Naive thymus-derived CD4-positive, alpha-beta T cell (primary cell): ENCODE results near the gene OSTF1. TPM values are rescaled to one million over a fixed set of nuclear protein-coding genes. Genes with fewer than 3 reads are reported as not detected.

Source experiments
- ATAC-seq: fragments of 150-1000 bp; cut with Tn5 transposase; 2 replicates; pipeline ENCODE4 v1.10.0; 2021; ENCODE audit warnings: mild to moderate bottlenecking, moderate library complexity
- CTCF ChIA-PET: fragments of 350-600 bp; sonication (Branson Sonifier 250); formaldehyde crosslinking; loops from one replicate; lab custom pipeline; 2021; ENCODE audit warnings: antibody characterized with exemption; lab: Charles Lee
- POLR2A ChIA-PET: fragments of 350-600 bp; sonication (Branson Sonifier 250); formaldehyde crosslinking; loops from one replicate; lab custom pipeline; 2021; ENCODE audit warnings: antibody characterized with exemption, inconsistent platforms; lab: Charles Lee
- DNase-seq, 9 donors: peaks; one replicate each; pipeline versions ENCODE4 v3.0.0 to v3.0.0-alpha.2; 2020 to 2022; ENCODE audit warnings: mixed read lengths in 1 of 9
- H3K27ac ChIP-seq: one replicate; pipeline ENCODE4 v1.7.0; 2013; ENCODE audit warnings: mild to moderate bottlenecking, low read depth, low read length, moderate library complexity
- H3K27me3 ChIP-seq, 2 donors: one replicate each; pipeline ENCODE4 v1.7.0; 2013; ENCODE audit warnings: low read length in 2 of 2, mild to moderate bottlenecking in 2 of 2, moderate library complexity in 2 of 2; ENCODE audit not compliant: control insufficient read depth in 2 of 2, insufficient read depth in 2 of 2
- H3K36me3 ChIP-seq, 3 experiments: 1 replicate in 2 of 3; 2 replicates in 1 of 3; pipeline ENCODE4 v1.7.0; 2013; ENCODE audit warnings: low read length in 3 of 3, mild to moderate bottlenecking in 3 of 3, moderate library complexity in 1 of 3; ENCODE audit not compliant: insufficient read depth in 3 of 3, control insufficient read depth in 2 of 3
- H3K4me1 ChIP-seq, 2 donors: one replicate each; pipeline ENCODE4 v1.7.0; 2013; ENCODE audit warnings: low read length in 2 of 2, mild to moderate bottlenecking in 2 of 2, moderate library complexity in 1 of 2; ENCODE audit not compliant: control insufficient read depth in 2 of 2, insufficient read depth in 2 of 2
- H3K4me3 ChIP-seq: 2 replicates; pipeline ENCODE4 v1.7.0; 2013; ENCODE audit warnings: mild to moderate bottlenecking, low read length
- H3K9me3 ChIP-seq, 3 experiments: 1 replicate in 2 of 3; 2 replicates in 1 of 3; pipeline ENCODE4 v1.7.0; 2013; ENCODE audit warnings: low read length in 3 of 3; ENCODE audit not compliant: control insufficient read depth in 2 of 3
- H3K27ac Mint-ChIP-seq, 9 donors: one replicate each; pipeline ENCODE4 v1.8.0; 2020 to 2022; ENCODE audit warnings: mixed read lengths in 9 of 9, mild to moderate bottlenecking in 8 of 9, moderate library complexity in 5 of 9, inconsistent platforms in 2 of 9
- H3K27me3 Mint-ChIP-seq, 5 donors: one replicate each; pipeline ENCODE4 v1.8.0; 2021 to 2022; ENCODE audit warnings: mixed read lengths in 5 of 5, mild to moderate bottlenecking in 1 of 5
- H3K36me3 Mint-ChIP-seq, 5 donors: one replicate each; pipeline ENCODE4 v1.8.0; 2020 to 2022; ENCODE audit warnings: mixed read lengths in 5 of 5, mild to moderate bottlenecking in 3 of 5, inconsistent platforms in 1 of 5
- H3K4me1 Mint-ChIP-seq, 7 donors: one replicate each; pipeline ENCODE4 v1.8.0; 2020 to 2022; ENCODE audit warnings: mixed read lengths in 7 of 7, mild to moderate bottlenecking in 3 of 7, inconsistent platforms in 1 of 7
- H3K4me3 Mint-ChIP-seq, 10 donors: one replicate each; pipeline ENCODE4 v1.8.0; 2020 to 2022; ENCODE audit warnings: mild to moderate bottlenecking in 10 of 10, mixed read lengths in 10 of 10, moderate library complexity in 6 of 10, inconsistent platforms in 2 of 10
- H3K9me3 Mint-ChIP-seq, 11 donors: one replicate each; pipeline ENCODE4 v1.8.0; 2020 to 2022; ENCODE audit warnings: mixed read lengths in 11 of 11, mild to moderate bottlenecking in 4 of 11, inconsistent platforms in 1 of 11, moderate library complexity in 1 of 11
- intact Hi-C, 2 donors: fragments of 100-400 bp; cut with micrococcal nuclease; formaldehyde crosslinking; loops; one replicate each; pipeline ENCODE4 v1.15.1; 2023
- polyA plus RNA-seq, 2 donors: library from polyadenylated mRNA; unstranded; fragments of 300-500 nt; fragmentation: Illumina TruSeq; gene quantifications; one replicate each; pipeline ENCODE4 v1.2.3, GENCODE V29; 2021
- total RNA-seq, 6 experiments: library from RNA in 5 of 6; stranded (reverse) in 5 of 6; gene quantifications; 1 replicate in 5 of 6; 2 replicates in 1 of 6; pipeline ENCODE4 v1.2.3 and lab custom pipeline; 2021 to 2026

OSTF1 gene
- total and polyA plus RNA-seq, 7 experiments from 2014 or later, result 38.7 to 141 (median 88.0) TPM

DNA sequence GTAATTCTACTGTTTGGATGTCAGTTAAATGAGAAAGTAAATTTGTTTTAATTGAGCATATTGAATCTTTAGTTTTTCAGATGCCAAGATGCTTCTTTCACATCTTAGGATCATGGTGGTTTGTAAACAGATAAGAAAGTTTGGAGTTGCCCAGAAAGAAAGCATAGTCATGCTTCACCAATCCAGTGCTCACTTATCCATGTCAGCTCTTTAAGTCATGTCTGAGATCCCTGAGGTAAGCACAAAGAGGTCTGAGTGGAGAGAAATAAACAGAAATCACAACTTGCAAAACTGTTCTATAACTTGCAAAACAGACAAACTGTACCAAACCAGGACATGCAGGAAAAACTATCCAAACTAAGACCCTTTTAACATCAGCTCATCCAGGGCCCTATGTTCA, 87.7 kb downstream of the OSTF1 start:
- no peak overlapping the region for H3K4me3 Mint-ChIP-seq
- H3K27me3 Mint-ChIP-seq, result no peaks in the 10 kb centered on the region
- POLR2A ChIA-PET, result interaction anchor here (0.5 kb wide), 1 partner anchor 774 kb away, joined by 3 read pairs; no protein-coding TSS in a partner anchor
- no peak overlapping the region for H3K4me3 ChIP-seq
- intact Hi-C loops, result no loop called here
- no peaks in the 10 kb centered on the region for H3K9me3 ChIP-seq
- peak overlapping the region in 6 of 9 donors; percentile 0 to 68 (median 36) for H3K27ac Mint-ChIP-seq
- H3K36me3 ChIP-seq, result no peaks in the 10 kb centered on the region
- peaks cover 3 to 23% (median 9%) of the 10 kb centered on the region in 7 donors for H3K4me1 Mint-ChIP-seq
- DNase-seq, result no peak
- H3K27me3 ChIP-seq, result no peaks in the 10 kb centered on the region
- H3K9me3 Mint-ChIP-seq, result peaks cover 0 to 5% (median 0%) of the 10 kb centered on the region in 11 donors
- ATAC-seq, result no peak
- H3K27ac ChIP-seq, result no peak overlapping the region
- no peaks in the 10 kb centered on the region for H3K4me1 ChIP-seq
- peaks cover 8 to 33% (median 30%) of the 10 kb centered on the region in 5 donors for H3K36me3 Mint-ChIP-seq
- CTCF ChIA-PET, result no interaction called here

DNA sequence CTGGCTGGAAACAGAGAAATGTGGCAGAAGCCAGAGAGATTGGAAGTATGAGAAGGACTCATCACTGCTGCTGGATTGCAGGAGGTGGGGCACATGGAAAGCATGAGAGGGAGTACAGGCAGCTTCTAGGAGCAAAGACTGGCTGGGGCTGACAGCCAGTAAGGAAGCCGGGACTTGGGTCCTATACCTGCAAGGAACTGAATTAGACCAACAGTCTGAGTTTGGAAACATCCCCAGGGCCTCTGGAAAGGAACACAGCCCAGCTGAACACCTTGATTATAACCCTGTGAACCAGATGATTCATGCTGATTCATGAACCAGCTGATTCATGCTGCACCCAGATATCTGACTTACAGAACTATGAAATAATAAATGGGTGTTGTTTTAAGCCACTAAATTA, 93.4 kb downstream of the OSTF1 start:
- POLR2A ChIA-PET, result interaction anchor here (0.6 to 0.7 kb wide), 2 partner anchors 8 to 96 kb away, joined by 4 to 5 read pairs; no protein-coding TSS in a partner anchor
- CTCF ChIA-PET, result no interaction called here
- H3K27ac Mint-ChIP-seq, result no peak overlapping the region
- H3K4me3 Mint-ChIP-seq, result no peak overlapping the region
- no peaks in the 10 kb centered on the region for H3K27me3 ChIP-seq
- ATAC-seq (no peak), DNase-seq (no peak)
- peaks cover 8 to 12% of the 10 kb centered on the region in 2 donors for H3K4me1 ChIP-seq
- peaks cover 0 to 7% (median 0%) of the 10 kb centered on the region in 3 experiments for H3K36me3 ChIP-seq
- H3K9me3 Mint-ChIP-seq, result no peaks in the 10 kb centered on the region
- H3K27ac ChIP-seq, result no peak overlapping the region
- peaks cover 4 to 19% (median 15%) of the 10 kb centered on the region in 5 donors for H3K36me3 Mint-ChIP-seq
- peaks cover 5 to 26% (median 22%) of the 10 kb centered on the region in 7 donors for H3K4me1 Mint-ChIP-seq
- H3K4me3 ChIP-seq, result no peak overlapping the region
- intact Hi-C loops, result loop anchor here in 1 of 2 donors (10.0 kb wide), 1 partner anchor 1993 kb away; the partner anchor contains the start of gene VPS13A
- H3K9me3 ChIP-seq, result no peaks in the 10 kb centered on the region
- H3K27me3 Mint-ChIP-seq, result no peaks in the 10 kb centered on the region

DNA sequence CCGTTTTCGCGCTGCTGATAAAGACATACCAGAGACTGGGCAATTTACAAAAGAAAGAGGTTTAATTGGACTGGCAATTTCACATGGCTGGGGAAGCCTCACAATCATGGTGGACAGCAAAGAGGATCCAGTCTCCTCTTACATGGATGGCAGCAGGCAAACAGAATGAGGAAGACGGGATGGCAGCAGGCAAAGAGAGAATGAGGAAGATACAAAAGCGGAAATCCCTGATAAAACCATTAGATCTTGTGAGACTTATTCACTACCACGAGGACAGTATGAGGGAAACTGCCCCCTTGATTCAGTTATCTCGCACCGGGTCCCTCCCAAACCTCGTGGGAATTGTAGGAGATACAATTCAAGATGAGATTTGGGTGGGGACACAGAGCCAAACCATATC, 95.0 kb downstream of the OSTF1 start:
- Histone ChIP-seq H3K4me3 (no peak overlapping the region), H3K4me1 (peaks cover 12 to 13% of the 10 kb centered on the region in 2 donors), H3K27ac (no peak overlapping the region), H3K9me3 (no peaks in the 10 kb centered on the region), H3K27me3 (no peaks in the 10 kb centered on the region), H3K36me3 (peaks cover 0 to 7% (median 0%) of the 10 kb centered on the region in 3 experiments)
- Mint-ChIP-seq H3K27me3 (no peaks in the 10 kb centered on the region), H3K4me1 (peaks cover 6 to 29% (median 27%) of the 10 kb centered on the region in 7 donors), H3K27ac (peak overlapping the region in 4 of 9 donors; percentile 7 to 58 (median 36)), H3K36me3 (peaks cover 7 to 23% (median 14%) of the 10 kb centered on the region in 5 donors), H3K4me3 (no peak overlapping the region), H3K9me3 (no peaks in the 10 kb centered on the region)
- CTCF ChIA-PET, result no interaction called here
- ATAC-seq (no peak), DNase-seq (no peak)
- intact Hi-C loops, result loop anchor here in 1 of 2 donors (10.0 kb wide), 1 partner anchor 1991 kb away; the partner anchor contains the start of gene VPS13A
- POLR2A ChIA-PET, result interaction anchor here (3.3 kb wide), 1 partner anchor 93 kb away, joined by 11 read pairs; no protein-coding TSS in a partner anchor

DNA sequence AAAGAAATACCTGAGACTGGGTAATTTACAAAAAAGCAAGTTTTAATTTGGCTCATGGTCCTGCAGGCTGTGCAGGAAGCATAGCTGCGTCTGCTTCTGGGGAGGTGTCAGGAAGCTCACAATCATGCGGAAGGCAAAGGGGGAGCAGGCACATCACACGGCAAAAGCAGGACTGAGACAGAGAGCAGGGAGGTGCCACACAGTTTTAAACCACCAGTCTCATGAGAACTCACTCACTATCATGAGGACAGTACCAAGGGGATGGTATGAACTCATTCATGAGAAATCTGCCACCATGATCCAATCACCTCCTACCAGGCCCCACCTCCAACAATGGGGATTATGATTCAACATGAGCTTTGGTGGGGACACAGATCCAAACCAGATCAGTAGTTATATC, 96.2 kb downstream of the OSTF1 start:
- Histone ChIP-seq H3K4me1 (peaks cover 12 to 13% of the 10 kb centered on the region in 2 donors), H3K36me3 (peaks cover 0 to 7% (median 0%) of the 10 kb centered on the region in 3 experiments), H3K27ac (no peak overlapping the region), H3K4me3 (no peak overlapping the region), H3K9me3 (no peaks in the 10 kb centered on the region), H3K27me3 (no peaks in the 10 kb centered on the region)
- Mint-ChIP-seq H3K27ac (peak overlapping the region in 6 of 9 donors; percentile 24 to 73 (median 48)), H3K9me3 (no peaks in the 10 kb centered on the region), H3K4me1 (peaks cover 8 to 29% (median 27%) of the 10 kb centered on the region in 7 donors), H3K4me3 (peak overlapping the region in 2 of 10 donors; percentile 14 to 28), H3K36me3 (peaks cover 4 to 14% (median 8%) of the 10 kb centered on the region in 5 donors), H3K27me3 (no peaks in the 10 kb centered on the region)
- ChIA-PET POLR2A (interaction anchor here (1.1 to 3.3 kb wide), 2 partner anchors 36 to 94 kb away, joined by 3 to 11 read pairs; no protein-coding TSS in a partner anchor), CTCF (interaction anchor here (0.7 to 1.4 kb wide), 5 partner anchors 13 to 1199 kb away, joined by 3 to 5 read pairs (median 5); partner anchors contain the start of genes NMRK1 and OSTF1)
- intact Hi-C loops, result loop anchor here in 1 of 2 donors (2.0 to 10.0 kb wide), 2 partner anchors 16 to 1990 kb away; partner anchors contain the start of gene VPS13A
- ATAC-seq, result no peak
- DNase-seq, result no peak

DNA sequence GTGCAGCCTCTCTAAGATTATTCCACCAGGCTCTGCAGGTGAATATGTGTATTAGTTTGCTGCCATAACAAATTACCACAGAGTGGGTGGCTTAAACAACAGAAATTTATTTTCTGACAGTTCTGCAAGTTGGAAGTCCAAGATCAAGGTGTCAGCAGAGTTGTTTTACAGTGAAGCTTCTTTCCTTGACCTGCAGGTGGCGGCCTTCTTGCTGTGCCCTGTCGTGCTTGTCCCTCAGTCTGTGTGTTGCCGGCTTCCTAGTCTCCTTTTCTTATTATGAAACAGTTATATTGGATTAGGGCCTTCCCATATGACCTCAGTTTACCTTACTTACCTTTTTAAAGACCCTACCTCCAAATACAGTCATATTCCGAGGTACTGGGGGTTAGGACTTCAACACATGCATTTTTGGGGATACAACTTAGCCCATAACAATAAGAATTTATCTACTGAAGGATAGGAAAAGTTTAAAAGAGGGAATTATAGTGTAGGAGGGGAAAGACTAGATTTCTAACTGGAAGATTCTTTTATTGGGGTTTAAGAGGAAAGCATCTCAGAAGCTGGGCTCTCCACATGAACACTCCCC, 97.4 kb downstream of the OSTF1 start:
- H3K9me3 ChIP-seq, result no peaks in the 10 kb centered on the region
- H3K27ac Mint-ChIP-seq, result peak overlapping the region in 2 of 9 donors; percentile 30 to 81
- ChIA-PET POLR2A (interaction anchor here (0.9 to 3.3 kb wide), 3 partner anchors 10 to 95 kb away, joined by 3 to 11 read pairs (median 3); no protein-coding TSS in a partner anchor), CTCF (interaction anchor here (0.6 to 1.4 kb wide), 13 partner anchors 9 to 369 kb away, joined by 3 to 6 read pairs (median 3); partner anchors contain the start of genes NMRK1 and OSTF1)
- no peak overlapping the region for H3K27ac ChIP-seq
- no peaks in the 10 kb centered on the region for H3K27me3 Mint-ChIP-seq
- peaks cover 12 to 13% of the 10 kb centered on the region in 2 donors for H3K4me1 ChIP-seq
- no peaks in the 10 kb centered on the region for H3K9me3 Mint-ChIP-seq
- ATAC-seq (peak; percentile 74), DNase-seq (peak in 7 of 9 donors; percentile 10 to 38 (median 25))
- H3K36me3 ChIP-seq, result peaks cover 0 to 7% (median 0%) of the 10 kb centered on the region in 3 experiments
- H3K4me3 ChIP-seq, result no peak overlapping the region
- no peaks in the 10 kb centered on the region for H3K27me3 ChIP-seq
- intact Hi-C loops, result loop anchor here (1.0 to 10.0 kb wide), 10 partner anchors 17 to 1989 kb away; partner anchors contain the start of genes NMRK1 (in 2 of the 2), OSTF1 (in 2 of the 2), CARNMT1 (in 1 of the 2) and RFK (in 1 of the 2)
- H3K4me1 Mint-ChIP-seq, result peaks cover 8 to 32% (median 28%) of the 10 kb centered on the region in 7 donors
- H3K36me3 Mint-ChIP-seq, result peaks cover 4 to 12% (median 7%) of the 10 kb centered on the region in 5 donors
- peak overlapping the region in 3 of 10 donors; percentile 20 to 36 (median 25) for H3K4me3 Mint-ChIP-seq

DNA sequence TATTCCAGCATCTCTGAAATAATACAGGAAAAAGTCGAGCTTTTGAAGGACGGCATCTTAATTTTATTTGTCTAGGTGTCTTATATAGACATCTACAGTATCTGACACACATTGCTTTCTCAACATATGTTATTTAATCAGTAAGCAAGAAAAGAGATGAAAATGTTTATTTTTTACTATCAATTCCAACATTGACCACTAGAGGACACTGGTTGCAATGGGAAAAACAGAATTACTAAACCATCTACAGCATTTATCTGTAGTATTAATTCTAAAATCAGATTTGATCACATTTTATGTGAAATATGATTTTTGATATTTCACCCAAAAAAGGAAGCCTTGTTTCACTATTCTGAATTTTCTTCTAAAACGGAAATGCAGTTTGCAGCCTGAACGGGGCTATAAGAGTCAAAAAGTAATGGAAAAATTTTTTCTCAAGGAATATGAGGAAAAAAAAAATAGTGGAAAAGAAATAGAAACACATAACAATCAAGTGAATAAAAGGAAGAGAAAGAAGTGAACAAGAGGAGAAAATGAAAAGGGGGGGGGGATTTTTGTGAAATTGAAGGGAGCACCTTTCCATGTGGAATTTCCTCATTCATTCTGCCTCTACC, 98.6 kb downstream of the OSTF1 start:
- H3K27me3 ChIP-seq, result no peaks in the 10 kb centered on the region
- intact Hi-C loops, result loop anchor here (1.0 to 10.0 kb wide), 9 partner anchors 40 to 1988 kb away; partner anchors contain the start of genes NMRK1 (in 2 of the 2), OSTF1 (in 2 of the 2), CARNMT1 (in 1 of the 2) and RFK (in 1 of the 2)
- H3K9me3 ChIP-seq, result no peaks in the 10 kb centered on the region
- H3K27ac Mint-ChIP-seq, result peak overlapping the region in 1 of 9 donors; percentile 41
- peaks cover 4 to 12% (median 7%) of the 10 kb centered on the region in 5 donors for H3K36me3 Mint-ChIP-seq
- H3K36me3 ChIP-seq, result peaks cover 0 to 7% (median 0%) of the 10 kb centered on the region in 3 experiments
- DNase-seq (peak in 5 of 9 donors; percentile 18 to 35 (median 22)), ATAC-seq (peak; percentile 51)
- H3K4me1 ChIP-seq, result peaks cover 12 to 13% of the 10 kb centered on the region in 2 donors
- H3K27ac ChIP-seq, result no peak overlapping the region
- ChIA-PET CTCF (interaction anchor here (0.6 to 1.3 kb wide), 5 partner anchors 45 to 411 kb away, joined by 3 to 4 read pairs (median 3); partner anchors contain the start of genes NMRK1 and OSTF1), POLR2A (no interaction called here)
- H3K27me3 Mint-ChIP-seq, result no peaks in the 10 kb centered on the region
- no peak overlapping the region for H3K4me3 ChIP-seq
- peaks cover 8 to 34% (median 28%) of the 10 kb centered on the region in 7 donors for H3K4me1 Mint-ChIP-seq
- H3K4me3 Mint-ChIP-seq, result no peak overlapping the region
- no peaks in the 10 kb centered on the region for H3K9me3 Mint-ChIP-seq
